Ishikawa (cell line): ENCODE results near the gene VARS1.

Source experiments
- CEBPB ChIP-seq: IDR thresholded peaks from 2 replicates; pipeline ENCODE4 v1.6.1; 2012
- CREB1 ChIP-seq: IDR thresholded peaks from 2 replicates; pipeline ENCODE4 v1.6.1; 2012; ENCODE audit warnings: low read depth
- EGR1 ChIP-seq: IDR thresholded peaks from 2 replicates; pipeline ENCODE4 v1.6.1; 2012
- EP300 ChIP-seq: IDR thresholded peaks from 2 replicates; pipeline ENCODE4 v1.6.1; 2012; ENCODE audit warnings: borderline replicate concordance
- FOXM1 ChIP-seq: IDR thresholded peaks from 2 replicates; pipeline ENCODE4 v1.6.1; 2012; ENCODE audit warnings: low read depth, borderline replicate concordance
- MAX ChIP-seq: IDR thresholded peaks from 2 replicates; pipeline ENCODE4 v1.6.1; 2012
- NFIC ChIP-seq: IDR thresholded peaks from 2 replicates; pipeline ENCODE4 v1.6.1; 2012
- RAD21 ChIP-seq: IDR thresholded peaks from 2 replicates; pipeline ENCODE4 v1.6.1; 2012; ENCODE audit warnings: low read depth
- REST ChIP-seq: IDR thresholded peaks from 2 replicates; pipeline ENCODE4 v1.6.1; 2012; ENCODE audit warnings: low read depth, mild to moderate bottlenecking
- TAF1 ChIP-seq: IDR thresholded peaks from 2 replicates; pipeline ENCODE4 v1.6.1; 2012; ENCODE audit warnings: low read depth, mild to moderate bottlenecking
- TCF12 ChIP-seq: IDR thresholded peaks from 2 replicates; pipeline ENCODE4 v1.6.1; 2012; ENCODE audit warnings: low read depth
- TEAD4 ChIP-seq: IDR thresholded peaks from 2 replicates; pipeline ENCODE4 v1.6.1; 2012
- USF1 ChIP-seq: IDR thresholded peaks from 2 replicates; pipeline ENCODE4 v1.6.1; 2012
- YY1 ChIP-seq: IDR thresholded peaks from 2 replicates; pipeline ENCODE4 v1.6.1; 2012; ENCODE audit warnings: low read depth

- no peak for TF ChIP-seq TEAD4
- no peak for TF ChIP-seq REST
- no peak for TF ChIP-seq CEBPB
- no peak for TF ChIP-seq YY1
- TF ChIP-seq TCF12: no peak
- no peak for TF ChIP-seq FOXM1
- TF ChIP-seq EP300: no peak
- no peak for TF ChIP-seq TAF1
- TF ChIP-seq EGR1: no peak
- no peak for TF ChIP-seq NFIC
- TF ChIP-seq CREB1: no peak
- no peak for TF ChIP-seq USF1
- no peak for TF ChIP-seq MAX
- no peak for TF ChIP-seq RAD21
Observed at GRCh38 chr6:31770860-31771259, 24.7 kb downstream of the VARS1 start.
